Measurements from ENCODE around the gene PMFBP1. TPM values are rescaled to one million over a fixed set of nuclear protein-coding genes. Genes with fewer than 3 reads are reported as not detected.
"Not testable (repeated sequence)": the region's sequence is repeated elsewhere in the genome, so short reads cannot be mapped to it uniquely, and the experiment has no call there.

Gene PMFBP1
- total and polyA plus RNA-seq, 2 donors (not counting 1 experiment from before 2014, with no cell fraction given), result 1.2 to 9.5 TPM

GRCh38 chr16:72083778-72084404 is 88.1 kb downstream of the PMFBP1 start:
- no peak overlapping the region for H3K9ac ChIP-seq (ENCODE audit: low read length)
- Mint-ChIP-seq H3K9me3 (ENCODE audit: insufficient read depth) (peaks cover 3% of the 10 kb centered on the region), H3K4me1 (no peaks in the 10 kb centered on the region), H3K27me3 (no peaks in the 10 kb centered on the region), H3K27ac (no peak overlapping the region), H3K4me3 (no peak overlapping the region)
- H3K36me3 ChIP-seq (replicated peaks in 1 of 2; ENCODE audit: control extremely low read depth in 1 of 2, control insufficient read depth in 1 of 2, extremely low read depth in 1 of 2, insufficient read depth in 2 of 2, low read length in 1 of 2), result peaks cover 15 to 38% of the 10 kb centered on the region in 2 experiments
- ATAC-seq (ENCODE audit: low read depth), result no peak
- 100% methylated on average over 1 of the region's 3 CpGs for WGBS (ENCODE audit: insufficient coverage)
- no peak overlapping the region for H3K27ac ChIP-seq (ENCODE audit: low read length in 2 of 2)
- no peaks in the 10 kb centered on the region for H4K20me1 ChIP-seq (ENCODE audit: control insufficient read depth, insufficient read depth, low read length, poor library complexity, severe bottlenecking)
- no peak for DNase-seq
- POLR2A ChIA-PET, result no interaction called here
- H3K4me1 ChIP-seq (ENCODE audit: control insufficient read depth in 2 of 2, insufficient read depth in 2 of 2, low read length in 2 of 2), result no peaks in the 10 kb centered on the region
- CTCF ChIA-PET, result interaction anchor here (1.0 kb wide), 1 partner anchor 15 kb away, joined by 4 read pairs; no protein-coding TSS in a partner anchor
- H3K27me3 ChIP-seq (replicated peaks in 1 of 4; ENCODE audit: control extremely low read depth in 1 of 4, control insufficient read depth in 3 of 4, insufficient read depth in 4 of 4, low read length in 3 of 4), result no peaks in the 10 kb centered on the region
- H3K79me2 ChIP-seq (ENCODE audit: control insufficient read depth, insufficient read depth, low read length), result no peaks in the 10 kb centered on the region
- H3K4me2 ChIP-seq (replicated peaks; ENCODE audit: low read depth, low read length, poor library complexity, severe bottlenecking), result no peak overlapping the region
- intact Hi-C loops (cut with micrococcal nuclease), result no loop called here
- peaks cover 4 to 10% (median 9%) of the 10 kb centered on the region in 3 donors for H3K9me3 ChIP-seq (ENCODE audit: control extremely low read depth in 1 of 3, control insufficient read depth in 2 of 3, insufficient read depth in 1 of 3, low read length in 2 of 3)
- TF ChIP-seq, protein P1, sequence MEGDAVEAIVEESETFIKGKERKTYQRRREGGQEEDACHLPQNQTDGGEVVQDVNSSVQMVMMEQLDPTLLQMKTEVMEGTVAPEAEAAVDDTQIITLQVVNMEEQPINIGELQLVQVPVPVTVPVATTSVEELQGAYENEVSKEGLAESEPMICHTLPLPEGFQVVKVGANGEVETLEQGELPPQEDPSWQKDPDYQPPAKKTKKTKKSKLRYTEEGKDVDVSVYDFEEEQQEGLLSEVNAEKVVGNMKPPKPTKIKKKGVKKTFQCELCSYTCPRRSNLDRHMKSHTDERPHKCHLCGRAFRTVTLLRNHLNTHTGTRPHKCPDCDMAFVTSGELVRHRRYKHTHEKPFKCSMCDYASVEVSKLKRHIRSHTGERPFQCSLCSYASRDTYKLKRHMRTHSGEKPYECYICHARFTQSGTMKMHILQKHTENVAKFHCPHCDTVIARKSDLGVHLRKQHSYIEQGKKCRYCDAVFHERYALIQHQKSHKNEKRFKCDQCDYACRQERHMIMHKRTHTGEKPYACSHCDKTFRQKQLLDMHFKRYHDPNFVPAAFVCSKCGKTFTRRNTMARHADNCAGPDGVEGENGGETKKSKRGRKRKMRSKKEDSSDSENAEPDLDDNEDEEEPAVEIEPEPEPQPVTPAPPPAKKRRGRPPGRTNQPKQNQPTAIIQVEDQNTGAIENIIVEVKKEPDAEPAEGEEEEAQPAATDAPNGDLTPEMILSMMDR (IDR thresholded peaks at IDR 0.05), result no peak
- TF ChIP-seq EZH2 (IDR thresholded peaks at IDR 0.05; ENCODE audit: borderline replicate concordance, insufficient read depth, low read depth, low read length, poor library complexity, severe bottlenecking), result no peak
- H2AFZ ChIP-seq (ENCODE audit: insufficient read depth, low read depth, low read length, poor library complexity, severe bottlenecking), result no peak overlapping the region
- no peak overlapping the region for H3K4me3 ChIP-seq (ENCODE audit: control extremely low read depth in 1 of 5, extremely low read depth in 1 of 5, insufficient read depth in 1 of 5, low read depth in 2 of 5, low read length in 4 of 5)

GRCh38 chr16:72076991-72077706 is 94.8 kb downstream of the PMFBP1 start:
- CTCF ChIA-PET; POLR2A ChIA-PET; H3K4me3 ChIP-seq (ENCODE audit: control extremely low read depth in 1 of 5, extremely low read depth in 1 of 5, insufficient read depth in 1 of 5, low read depth in 2 of 5, low read length in 4 of 5): not testable (repeated sequence)

GRCh38 chr16:72075067-72075466 is 96.9 kb downstream of the PMFBP1 start:
- H3K27ac ChIP-seq (ENCODE audit: low read length in 2 of 2); ATAC-seq (ENCODE audit: low read depth); CTCF ChIA-PET: not testable (repeated sequence)

More at GRCh38 chr16:72076991-72077706, 94.8 kb downstream of the PMFBP1 start:
- H3K4me1 ChIP-seq (ENCODE audit: control insufficient read depth in 2 of 2, insufficient read depth in 2 of 2, low read length in 2 of 2); intact Hi-C loops (cut with micrococcal nuclease); H4K20me1 ChIP-seq (ENCODE audit: control insufficient read depth, insufficient read depth, low read length, poor library complexity, severe bottlenecking); H3K27ac ChIP-seq (ENCODE audit: low read length in 2 of 2); H2AFZ ChIP-seq (ENCODE audit: insufficient read depth, low read depth, low read length, poor library complexity, severe bottlenecking); H3K27me3 ChIP-seq (replicated peaks in 1 of 4; ENCODE audit: control extremely low read depth in 1 of 4, control insufficient read depth in 3 of 4, insufficient read depth in 4 of 4, low read length in 3 of 4); H3K79me2 ChIP-seq (ENCODE audit: control insufficient read depth, insufficient read depth, low read length); H3K4me1 Mint-ChIP-seq; H3K36me3 ChIP-seq (replicated peaks in 1 of 2; ENCODE audit: control extremely low read depth in 1 of 2, control insufficient read depth in 1 of 2, extremely low read depth in 1 of 2, insufficient read depth in 2 of 2, low read length in 1 of 2); H3K4me3 Mint-ChIP-seq; H3K9me3 ChIP-seq (ENCODE audit: control extremely low read depth in 1 of 3, control insufficient read depth in 2 of 3, insufficient read depth in 1 of 3, low read length in 2 of 3); H3K9ac ChIP-seq (ENCODE audit: low read length); ATAC-seq (ENCODE audit: low read depth); H3K4me2 ChIP-seq (replicated peaks; ENCODE audit: low read depth, low read length, poor library complexity, severe bottlenecking); DNase-seq; H3K9me3 Mint-ChIP-seq (ENCODE audit: insufficient read depth); H3K27me3 Mint-ChIP-seq; H3K27ac Mint-ChIP-seq: not testable (repeated sequence)
- no CpG with 5 or more reads among the region's 5 CpGs for WGBS (ENCODE audit: insufficient coverage)

More at GRCh38 chr16:72075067-72075466, 96.9 kb downstream of the PMFBP1 start:
- H3K79me2 ChIP-seq (ENCODE audit: control insufficient read depth, insufficient read depth, low read length); H3K27me3 Mint-ChIP-seq; H3K4me1 ChIP-seq (ENCODE audit: control insufficient read depth in 2 of 2, insufficient read depth in 2 of 2, low read length in 2 of 2); H3K4me1 Mint-ChIP-seq; H2AFZ ChIP-seq (ENCODE audit: insufficient read depth, low read depth, low read length, poor library complexity, severe bottlenecking); H3K4me3 ChIP-seq (ENCODE audit: control extremely low read depth in 1 of 5, extremely low read depth in 1 of 5, insufficient read depth in 1 of 5, low read depth in 2 of 5, low read length in 4 of 5); H3K4me3 Mint-ChIP-seq; DNase-seq; H3K36me3 ChIP-seq (replicated peaks in 1 of 2; ENCODE audit: control extremely low read depth in 1 of 2, control insufficient read depth in 1 of 2, extremely low read depth in 1 of 2, insufficient read depth in 2 of 2, low read length in 1 of 2); POLR2A ChIA-PET; H3K9ac ChIP-seq (ENCODE audit: low read length); H3K27me3 ChIP-seq (replicated peaks in 1 of 4; ENCODE audit: control extremely low read depth in 1 of 4, control insufficient read depth in 3 of 4, insufficient read depth in 4 of 4, low read length in 3 of 4); H4K20me1 ChIP-seq (ENCODE audit: control insufficient read depth, insufficient read depth, low read length, poor library complexity, severe bottlenecking); H3K4me2 ChIP-seq (replicated peaks; ENCODE audit: low read depth, low read length, poor library complexity, severe bottlenecking); H3K9me3 Mint-ChIP-seq (ENCODE audit: insufficient read depth); H3K27ac Mint-ChIP-seq; intact Hi-C loops (cut with micrococcal nuclease); H3K9me3 ChIP-seq (ENCODE audit: control extremely low read depth in 1 of 3, control insufficient read depth in 2 of 3, insufficient read depth in 1 of 3, low read length in 2 of 3): not testable (repeated sequence)
- WGBS (ENCODE audit: insufficient coverage), result 92% methylated on average over 1 of the region's 6 CpGs
